Rectal smooth muscle tissue (tissue), 1 donor: Measurements from ENCODE around the gene PSORS1C1.
A peak's percentile ranks its signal among the peaks of the same experiment; 100 is the strongest.

Experiments used
- H3K27ac ChIP-seq: one replicate; pipeline ENCODE4 v1.7.0; 2013; ENCODE audit warnings: low read depth, low read length, inconsistent platforms
- H3K27me3 ChIP-seq: one replicate; pipeline ENCODE4 v1.7.0; 2013; ENCODE audit warnings: low read length; ENCODE audit not compliant: control insufficient read depth, insufficient read depth
- H3K36me3 ChIP-seq: one replicate; pipeline ENCODE4 v1.7.0; 2013; ENCODE audit warnings: low read length; ENCODE audit not compliant: control insufficient read depth, insufficient read depth
- H3K4me1 ChIP-seq: one replicate; pipeline ENCODE4 v1.7.0; 2013; ENCODE audit warnings: low read length; ENCODE audit not compliant: control insufficient read depth, insufficient read depth
- H3K4me3 ChIP-seq: one replicate; pipeline ENCODE4 v1.7.0; 2013; ENCODE audit warnings: low read length
- H3K9ac ChIP-seq: one replicate; pipeline ENCODE4 v1.7.0; 2013; ENCODE audit warnings: low read length

The PSORS1C1 gene

DNA sequence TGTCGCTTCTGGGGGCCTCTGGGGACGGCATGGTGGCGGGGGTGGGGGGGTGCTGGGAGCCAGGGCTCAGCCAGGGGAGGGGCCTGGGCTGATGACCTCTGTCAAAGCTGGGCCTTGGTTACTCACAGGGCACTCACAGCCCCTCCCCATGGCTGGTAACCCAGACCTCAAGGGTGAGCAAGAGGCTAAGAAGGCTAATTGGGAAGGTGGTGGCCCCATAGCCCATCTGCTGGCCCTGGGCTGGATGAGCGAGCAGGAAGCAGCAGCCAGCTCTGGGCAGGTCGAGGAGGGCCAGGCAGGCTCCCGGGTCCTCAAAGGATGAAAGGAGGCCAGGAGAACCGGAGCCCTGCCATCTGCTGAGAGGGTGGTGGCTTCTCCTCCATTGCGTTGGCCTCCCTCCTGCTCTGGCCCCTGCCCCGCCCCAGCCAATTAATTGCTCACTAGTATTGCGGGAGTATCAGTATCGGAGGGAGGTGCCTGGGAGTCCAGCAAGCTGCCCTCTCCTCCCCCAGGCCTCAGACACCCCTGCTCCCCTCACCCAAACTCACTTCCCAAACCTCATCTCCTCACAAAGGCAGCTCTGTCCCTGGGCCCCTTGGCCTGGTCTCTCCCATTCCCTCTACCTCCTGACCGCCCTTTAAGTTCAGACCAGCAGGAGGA, 6.7 kb downstream of the PSORS1C1 start:
- H3K27me3 ChIP-seq: peaks cover 3% of the 10 kb centered on the region
- H3K4me1 ChIP-seq: peaks cover 22% of the 10 kb centered on the region
- no peak overlapping the region for H3K4me3 ChIP-seq
- H3K27ac ChIP-seq: no peak overlapping the region
- no peaks in the 10 kb centered on the region for H3K36me3 ChIP-seq
- no peak overlapping the region for H3K9ac ChIP-seq

DNA sequence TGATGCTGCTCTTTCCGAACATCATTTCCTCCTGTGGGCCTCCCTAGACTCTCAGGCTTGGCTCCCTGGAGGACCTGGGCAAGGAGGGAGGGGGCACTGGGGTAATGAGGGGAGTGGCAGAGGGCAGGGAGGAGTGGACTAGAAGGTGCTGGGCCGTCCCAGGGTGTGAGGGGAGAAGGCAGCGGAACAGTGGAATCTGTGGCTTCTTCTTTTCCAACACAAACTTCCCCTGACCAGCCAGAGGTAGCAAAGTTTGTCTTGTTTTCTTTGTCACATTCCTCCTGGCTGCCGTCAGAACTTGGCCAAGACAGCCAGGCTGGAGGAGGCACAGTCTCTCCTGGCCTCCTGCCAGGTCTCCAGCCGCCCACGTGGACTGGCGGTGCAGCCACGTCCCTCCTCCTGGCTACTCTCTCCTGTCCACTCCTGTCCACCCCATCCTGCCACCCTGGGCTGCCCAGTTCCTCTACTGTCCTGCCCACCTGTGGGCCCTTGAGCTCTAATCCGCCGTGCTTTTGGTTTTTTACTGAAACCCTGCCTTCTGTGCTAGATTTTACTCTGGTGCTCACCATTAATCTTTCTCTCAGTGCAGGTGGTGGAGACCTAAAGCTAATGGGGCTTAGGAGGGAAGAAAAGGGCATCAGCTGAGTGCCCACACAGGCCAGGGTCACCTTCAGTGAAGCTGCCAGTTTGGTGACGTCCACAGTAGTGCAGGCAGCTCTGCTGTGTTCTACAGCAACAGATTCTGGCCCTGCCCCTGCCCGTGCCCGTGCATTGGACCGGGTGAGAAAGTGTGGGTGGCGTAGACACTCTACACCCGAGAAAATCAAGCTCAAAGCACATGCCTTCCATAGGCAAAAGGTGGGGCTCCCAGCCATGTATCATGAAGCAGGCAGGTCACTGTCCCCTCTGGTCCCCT, 8.4 kb downstream of the PSORS1C1 start:
- no peak overlapping the region for H3K9ac ChIP-seq

DNA sequence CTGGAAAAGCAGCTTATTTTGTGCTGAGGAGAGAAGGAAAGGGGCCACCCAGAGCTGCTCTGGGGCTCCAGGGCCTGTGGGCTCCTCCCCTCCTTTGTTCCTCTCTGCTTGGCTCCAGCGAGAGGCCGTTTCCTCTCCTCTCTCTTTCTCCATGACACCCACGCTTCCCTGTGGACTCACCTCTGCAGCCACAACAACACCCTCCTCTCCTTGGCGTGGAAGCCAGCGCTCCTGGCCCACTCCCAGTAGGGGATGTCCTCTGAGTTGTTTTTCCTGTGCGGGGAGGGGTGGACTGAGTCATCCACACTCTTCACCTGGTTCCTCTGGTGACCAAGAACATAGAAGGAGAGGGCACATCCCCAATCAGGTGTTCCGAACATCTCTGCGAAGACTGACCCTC, 10.6 kb downstream of the PSORS1C1 start:
- H3K9ac ChIP-seq: no peak overlapping the region
- H3K36me3 ChIP-seq: no peaks in the 10 kb centered on the region
- no peak overlapping the region for H3K4me3 ChIP-seq
- no peaks in the 10 kb centered on the region for H3K27me3 ChIP-seq
- peaks cover 22% of the 10 kb centered on the region for H3K4me1 ChIP-seq
- H3K27ac ChIP-seq: peak overlapping the region; percentile 6

More for the DNA sequence above, 8.4 kb downstream of the PSORS1C1 start:
- peak overlapping the region; percentile 80 for H3K27ac ChIP-seq
- H3K36me3 ChIP-seq: no peaks in the 10 kb centered on the region
- peaks cover 22% of the 10 kb centered on the region for H3K4me1 ChIP-seq
- H3K4me3 ChIP-seq: no peak overlapping the region
- peaks cover 3% of the 10 kb centered on the region for H3K27me3 ChIP-seq

DNA sequence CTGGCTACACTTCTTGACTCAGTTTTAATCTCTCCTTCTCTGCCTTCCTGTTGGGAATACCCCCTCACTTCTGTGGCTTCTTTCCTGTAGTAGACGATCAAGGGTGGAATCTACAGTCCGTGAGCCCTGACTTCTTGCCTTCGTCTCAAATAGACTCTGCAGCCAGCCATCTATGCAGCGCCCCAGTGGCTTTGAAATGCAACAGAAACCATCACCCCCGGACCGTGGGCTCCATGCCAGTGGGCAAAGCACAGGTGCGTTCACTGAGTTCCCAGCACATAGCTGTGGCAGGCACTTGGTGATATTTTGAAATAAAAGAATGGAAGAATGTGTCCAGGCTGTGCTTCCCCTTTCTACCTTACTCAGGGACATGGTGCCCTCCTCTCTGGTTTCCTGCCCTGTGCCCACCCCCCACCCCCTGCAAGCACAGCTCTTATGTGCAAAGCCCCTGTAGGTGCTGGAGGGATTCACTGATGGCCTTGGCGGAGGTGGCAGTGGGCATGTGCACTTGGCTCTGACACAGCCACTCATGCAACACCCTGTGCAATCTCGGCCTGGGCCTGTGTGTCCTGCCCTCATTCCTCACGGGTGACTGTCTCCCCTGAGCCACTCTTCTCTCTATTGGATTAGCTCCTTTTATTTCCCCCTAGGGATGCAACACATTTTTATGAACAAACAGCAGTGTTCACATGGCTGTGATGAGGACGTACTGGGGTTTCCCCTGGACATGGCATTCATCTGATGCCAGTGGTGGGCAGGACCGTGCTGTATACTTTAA, 11.2 kb downstream of the PSORS1C1 start:
- Histone ChIP-seq H3K9ac (no peak overlapping the region), H3K36me3 (no peaks in the 10 kb centered on the region), H3K4me3 (no peak overlapping the region), H3K4me1 (peaks cover 22% of the 10 kb centered on the region), H3K27ac (peak overlapping the region; percentile 6), H3K27me3 (no peaks in the 10 kb centered on the region)

DNA sequence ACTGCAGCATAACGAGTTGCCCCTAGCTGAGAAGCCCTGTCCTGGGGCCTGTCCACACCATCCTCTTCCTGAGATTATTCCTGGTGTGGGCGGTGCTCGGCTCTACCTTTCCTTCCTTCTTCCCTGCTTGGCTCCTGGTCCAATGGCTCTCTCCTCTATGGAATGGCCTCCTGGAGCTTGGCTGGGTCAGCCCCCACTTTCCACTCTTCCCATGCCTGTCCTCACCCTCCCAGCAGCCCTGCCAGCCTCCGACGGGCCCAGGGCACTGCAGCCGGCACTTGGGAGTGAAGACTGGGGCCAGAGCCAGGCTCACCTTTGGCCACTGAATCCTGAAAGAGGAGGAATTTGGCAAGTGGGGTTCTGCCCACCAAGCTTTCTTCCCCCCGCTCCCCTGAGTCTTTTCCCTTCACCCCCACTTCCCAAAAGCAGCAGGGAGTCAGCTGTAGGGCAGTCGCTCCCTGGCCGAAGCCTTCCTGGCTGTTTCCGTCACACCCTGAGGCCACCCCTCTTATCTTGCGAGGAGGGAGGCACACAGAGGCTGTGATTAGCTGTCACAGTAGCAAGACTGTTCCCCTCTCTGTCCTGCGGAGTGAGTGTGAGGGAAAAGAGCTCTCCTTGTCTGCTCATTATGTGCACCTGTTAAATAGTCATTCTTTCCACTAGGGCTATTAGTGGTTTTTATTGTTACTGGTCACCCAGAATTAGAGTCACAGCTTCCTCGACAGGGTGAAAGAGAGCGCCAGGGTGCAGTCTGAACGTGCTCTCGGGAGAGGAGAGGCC, 12.0 kb downstream of the PSORS1C1 start:
- H3K4me1 ChIP-seq: peaks cover 22% of the 10 kb centered on the region
- H3K4me3 ChIP-seq: no peak overlapping the region
- no peak overlapping the region for H3K27ac ChIP-seq
- H3K27me3 ChIP-seq: no peaks in the 10 kb centered on the region
- H3K9ac ChIP-seq: no peak overlapping the region
- no peaks in the 10 kb centered on the region for H3K36me3 ChIP-seq

DNA sequence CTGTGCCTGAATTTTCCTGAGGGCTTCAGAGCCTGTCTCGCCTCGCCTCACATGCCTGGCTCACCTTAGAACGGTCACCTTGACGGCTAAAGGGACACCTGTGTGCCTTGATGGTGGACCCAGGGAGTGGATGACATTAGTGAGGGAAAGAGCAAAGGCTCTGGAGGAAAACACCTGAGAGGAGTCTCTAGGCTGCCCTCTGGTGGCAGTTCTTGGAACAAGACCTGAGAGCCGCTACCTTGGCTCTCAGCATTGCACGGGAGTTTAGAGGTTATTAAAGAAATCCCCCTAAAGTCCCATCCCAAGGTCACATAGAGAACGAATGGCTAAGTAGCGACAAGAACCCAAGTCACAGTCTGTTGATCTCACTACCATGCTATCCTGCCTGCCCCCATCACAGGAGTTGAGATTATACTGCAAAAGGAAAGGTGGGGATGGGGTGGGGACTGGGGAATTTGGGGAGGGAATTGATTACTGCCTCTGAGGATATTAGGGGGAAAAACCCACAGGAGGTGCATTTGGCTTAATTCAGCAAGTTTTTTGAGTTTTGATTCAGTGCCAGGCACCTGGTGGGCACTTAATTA, 13.6 kb downstream of the PSORS1C1 start:
- H3K4me1 ChIP-seq: peaks cover 13% of the 10 kb centered on the region
- H3K9ac ChIP-seq: no peak overlapping the region
- H3K4me3 ChIP-seq: no peak overlapping the region
- no peak overlapping the region for H3K27ac ChIP-seq
- no peaks in the 10 kb centered on the region for H3K27me3 ChIP-seq
- no peaks in the 10 kb centered on the region for H3K36me3 ChIP-seq

DNA sequence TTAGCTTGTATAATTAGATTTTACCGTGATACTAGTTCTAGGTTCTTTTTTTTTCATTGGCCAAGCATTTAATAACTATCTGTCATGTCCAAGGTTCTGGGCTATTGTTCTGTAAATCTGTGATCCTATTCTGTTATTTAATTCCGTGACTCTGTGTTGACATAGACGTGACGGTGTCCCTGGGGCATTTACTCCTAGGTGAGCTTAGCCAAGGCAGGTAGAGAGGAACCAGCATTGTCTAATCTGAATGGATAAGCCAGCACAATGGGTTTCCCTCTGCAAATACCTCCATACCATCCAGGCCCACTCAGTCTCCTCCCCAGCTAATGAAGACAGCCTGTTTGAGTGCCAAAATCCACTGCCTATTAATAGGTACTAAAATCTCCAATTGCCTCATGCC, 14.5 kb downstream of the PSORS1C1 start:
- no peak overlapping the region for H3K4me3 ChIP-seq
- no peaks in the 10 kb centered on the region for H3K27me3 ChIP-seq
- no peaks in the 10 kb centered on the region for H3K36me3 ChIP-seq
- H3K4me1 ChIP-seq: peaks cover 8% of the 10 kb centered on the region
- H3K9ac ChIP-seq: no peak overlapping the region
- H3K27ac ChIP-seq: no peak overlapping the region

DNA sequence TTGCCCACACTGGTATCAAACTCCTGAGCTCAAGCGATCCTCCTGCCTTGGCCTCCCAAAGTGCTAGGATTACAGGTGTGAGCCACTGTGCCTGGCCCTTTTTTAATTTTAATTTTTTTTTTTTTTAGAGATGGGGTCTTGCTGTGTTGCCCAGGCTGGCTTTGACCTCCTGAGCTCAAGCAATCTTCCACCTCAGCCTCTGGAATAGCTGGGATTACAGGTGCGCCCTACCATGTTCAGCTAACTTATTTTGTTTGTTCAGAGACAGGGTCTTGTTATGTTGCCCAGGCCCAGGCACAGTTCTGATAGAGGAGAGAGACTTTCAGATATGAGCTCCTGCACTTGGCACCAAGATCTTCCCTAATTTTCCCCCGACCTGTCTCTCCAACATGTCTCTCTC, 16.2 kb downstream of the PSORS1C1 start:
- Histone ChIP-seq H3K36me3 (no peaks in the 10 kb centered on the region), H3K4me1 (no peaks in the 10 kb centered on the region), H3K4me3 (no peak overlapping the region), H3K9ac (no peak overlapping the region), H3K27me3 (no peaks in the 10 kb centered on the region), H3K27ac (no peak overlapping the region)

DNA sequence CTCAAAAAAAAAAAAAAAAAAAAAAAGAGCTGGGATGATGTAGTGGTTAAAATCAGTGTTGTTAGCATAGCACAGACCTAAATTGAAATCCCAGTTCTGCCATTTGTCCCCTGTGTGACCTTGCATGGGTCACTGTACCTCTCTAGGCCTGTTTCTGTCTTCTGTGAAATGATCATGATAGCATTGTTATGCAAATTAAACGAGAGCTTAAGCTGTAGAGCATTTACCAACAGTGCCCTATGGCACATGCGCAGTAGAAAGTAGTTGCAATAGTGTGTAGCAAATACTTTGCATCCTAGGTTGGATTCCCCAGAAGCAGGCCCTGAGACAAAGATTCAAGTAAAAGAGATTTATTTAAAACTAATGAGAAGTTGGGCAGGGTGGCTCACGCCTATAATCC, 17.0 kb downstream of the PSORS1C1 start:
- H3K27me3 ChIP-seq: no peaks in the 10 kb centered on the region
- no peaks in the 10 kb centered on the region for H3K36me3 ChIP-seq
- no peak overlapping the region for H3K9ac ChIP-seq
- no peak overlapping the region for H3K4me3 ChIP-seq
- H3K27ac ChIP-seq: no peak overlapping the region
- no peaks in the 10 kb centered on the region for H3K4me1 ChIP-seq

DNA sequence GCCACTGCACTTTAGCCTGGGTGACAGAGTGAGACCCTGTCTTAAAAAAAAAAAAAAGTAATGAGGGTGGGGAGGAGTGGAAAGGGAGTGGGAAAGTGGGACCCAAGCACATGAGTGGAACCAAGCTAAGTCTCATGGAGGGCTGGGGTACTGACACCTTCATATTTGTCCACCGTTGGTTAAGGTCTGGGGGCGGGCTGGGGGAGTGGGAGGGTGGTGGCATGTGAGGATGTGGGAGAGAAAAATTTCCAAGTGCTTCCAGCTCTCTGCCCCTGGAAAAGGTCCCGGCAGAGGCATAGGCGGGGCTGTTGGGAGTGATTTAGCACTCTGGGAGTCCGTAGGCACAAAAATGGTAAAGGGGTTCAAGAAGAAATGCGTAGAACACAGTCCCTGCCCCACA, 18.2 kb downstream of the PSORS1C1 start:
- H3K4me1 ChIP-seq: no peaks in the 10 kb centered on the region
- H3K36me3 ChIP-seq: no peaks in the 10 kb centered on the region
- H3K9ac ChIP-seq: no peak overlapping the region
- H3K27ac ChIP-seq: no peak overlapping the region
- H3K4me3 ChIP-seq: no peak overlapping the region
- H3K27me3 ChIP-seq: no peaks in the 10 kb centered on the region

DNA sequence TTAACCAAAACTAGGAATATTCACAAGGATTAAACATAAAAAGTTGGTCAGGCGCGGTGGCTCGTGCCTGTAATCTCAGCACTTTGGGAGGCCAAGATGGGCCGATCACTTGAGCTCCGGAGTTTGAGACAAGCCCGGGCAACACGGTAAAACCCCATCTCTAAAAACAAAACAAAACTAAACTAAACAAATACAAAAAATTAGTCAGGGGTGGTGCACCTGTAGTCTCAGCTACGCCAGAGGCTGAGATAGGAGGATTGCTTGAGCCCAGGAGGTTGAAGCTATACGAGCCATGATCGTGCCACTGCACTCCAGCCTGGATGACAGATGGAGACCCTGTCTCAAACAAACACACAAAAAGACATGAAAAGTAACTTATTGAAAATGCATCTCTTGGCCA, 21.1 kb downstream of the PSORS1C1 start:
- no peak overlapping the region for H3K4me3 ChIP-seq
- H3K36me3 ChIP-seq: no peaks in the 10 kb centered on the region
- H3K27me3 ChIP-seq: no peaks in the 10 kb centered on the region
- H3K9ac ChIP-seq: no peak overlapping the region
- H3K27ac ChIP-seq: no peak overlapping the region
- no peaks in the 10 kb centered on the region for H3K4me1 ChIP-seq
